Loucy (cell line): ENCODE measurements around the gene GPC5.

Experiments used
- EZH2phosphoT487 ChIP-seq: fragments of 200-600 bp; IDR thresholded peaks from 2 replicates; pipeline ENCODE4 v1.6.1; 2018; ENCODE audit warnings: antibody characterized with exemption, mild to moderate bottlenecking, moderate library complexity, borderline replicate concordance
- TF ChIP-seq, protein P1 (sequence below): fragments of 200-600 bp; sonication (generic); conservative IDR thresholded peaks from 2 replicates; pipeline ENCODE4 v1.5.1; 2014; ENCODE audit warnings: mild to moderate bottlenecking, antibody characterized with exemption, low read length

DNA sequence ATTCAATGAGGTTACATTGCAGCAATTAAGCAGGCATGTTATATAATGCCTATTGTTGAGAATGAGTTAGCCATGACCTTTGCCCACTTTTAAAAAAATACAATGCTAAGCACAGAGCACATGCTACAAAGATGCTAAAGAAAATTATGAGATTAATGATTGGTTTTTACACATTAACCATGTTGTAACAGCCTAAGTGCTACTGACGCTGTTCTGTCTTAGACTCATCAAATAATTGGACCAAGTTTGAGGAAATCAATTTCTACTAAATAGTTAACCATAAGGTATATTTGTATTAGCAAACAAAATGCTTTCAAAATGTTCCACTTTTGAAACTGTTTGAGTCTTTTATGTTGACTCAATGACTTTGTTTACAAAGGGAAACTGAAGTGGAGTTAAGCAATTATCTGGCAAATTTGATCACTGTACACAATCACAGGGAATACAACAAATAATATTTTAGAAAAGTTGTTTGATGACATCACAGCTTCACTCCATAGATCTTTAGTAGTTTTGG is 36.6 kb upstream of the GPC5 start:
- TF ChIP-seq, protein P1, sequence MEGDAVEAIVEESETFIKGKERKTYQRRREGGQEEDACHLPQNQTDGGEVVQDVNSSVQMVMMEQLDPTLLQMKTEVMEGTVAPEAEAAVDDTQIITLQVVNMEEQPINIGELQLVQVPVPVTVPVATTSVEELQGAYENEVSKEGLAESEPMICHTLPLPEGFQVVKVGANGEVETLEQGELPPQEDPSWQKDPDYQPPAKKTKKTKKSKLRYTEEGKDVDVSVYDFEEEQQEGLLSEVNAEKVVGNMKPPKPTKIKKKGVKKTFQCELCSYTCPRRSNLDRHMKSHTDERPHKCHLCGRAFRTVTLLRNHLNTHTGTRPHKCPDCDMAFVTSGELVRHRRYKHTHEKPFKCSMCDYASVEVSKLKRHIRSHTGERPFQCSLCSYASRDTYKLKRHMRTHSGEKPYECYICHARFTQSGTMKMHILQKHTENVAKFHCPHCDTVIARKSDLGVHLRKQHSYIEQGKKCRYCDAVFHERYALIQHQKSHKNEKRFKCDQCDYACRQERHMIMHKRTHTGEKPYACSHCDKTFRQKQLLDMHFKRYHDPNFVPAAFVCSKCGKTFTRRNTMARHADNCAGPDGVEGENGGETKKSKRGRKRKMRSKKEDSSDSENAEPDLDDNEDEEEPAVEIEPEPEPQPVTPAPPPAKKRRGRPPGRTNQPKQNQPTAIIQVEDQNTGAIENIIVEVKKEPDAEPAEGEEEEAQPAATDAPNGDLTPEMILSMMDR = no peak
- no peak for TF ChIP-seq EZH2phosphoT487
